ENCODE measurements around the gene HSPB7.

Gene HSPB7

DNA sequence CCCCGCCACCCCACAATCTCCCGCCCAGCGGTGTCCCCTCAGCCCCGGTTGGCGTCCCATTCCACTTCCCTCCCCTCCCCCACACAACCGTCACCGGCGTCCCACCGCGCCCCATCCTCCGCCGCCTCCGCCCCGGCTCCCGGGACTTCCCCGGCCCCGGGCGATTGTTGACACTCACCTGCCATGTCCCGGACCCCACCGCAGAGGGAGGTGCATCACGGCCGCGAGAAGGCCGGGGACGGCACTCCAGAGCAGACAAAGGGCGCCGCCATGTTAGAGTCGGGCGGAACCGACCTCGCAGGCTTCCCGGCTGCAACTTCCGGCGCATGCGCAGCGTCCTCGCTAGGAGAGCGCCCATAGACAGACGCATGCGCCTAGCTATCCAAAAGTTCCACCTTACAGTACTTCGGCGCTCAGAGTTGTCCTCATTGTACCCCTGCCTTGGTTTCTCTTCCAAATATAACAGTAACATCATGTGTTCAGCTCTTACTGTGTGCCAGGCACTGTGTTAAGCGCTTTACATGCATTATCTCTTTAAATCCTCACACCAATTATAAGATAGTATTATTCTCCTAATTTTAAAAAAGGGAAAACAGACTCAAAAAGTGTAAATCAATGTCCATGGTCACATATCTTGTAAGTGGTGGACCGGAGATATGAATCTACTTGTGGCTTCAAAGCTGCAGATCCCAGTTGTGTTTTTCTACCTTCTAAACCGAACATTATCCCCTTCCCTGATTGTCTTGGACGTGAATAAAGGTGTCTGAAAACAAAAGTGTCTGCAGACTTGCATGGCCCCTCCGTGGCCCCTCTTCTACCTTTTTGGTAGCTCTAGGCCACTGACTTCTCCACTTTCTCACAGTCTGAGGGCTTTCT, 41.8 kb downstream of the HSPB7 start, which contains the start of gene ZBTB17:
TSS of gene ZBTB17 (minus strand) at position 297 of the 876 bp plus-strand sequence. CDS start 27,606 bp downstream, outside the sequence.
- DNase-seq: peak; percentile 92

DNA sequence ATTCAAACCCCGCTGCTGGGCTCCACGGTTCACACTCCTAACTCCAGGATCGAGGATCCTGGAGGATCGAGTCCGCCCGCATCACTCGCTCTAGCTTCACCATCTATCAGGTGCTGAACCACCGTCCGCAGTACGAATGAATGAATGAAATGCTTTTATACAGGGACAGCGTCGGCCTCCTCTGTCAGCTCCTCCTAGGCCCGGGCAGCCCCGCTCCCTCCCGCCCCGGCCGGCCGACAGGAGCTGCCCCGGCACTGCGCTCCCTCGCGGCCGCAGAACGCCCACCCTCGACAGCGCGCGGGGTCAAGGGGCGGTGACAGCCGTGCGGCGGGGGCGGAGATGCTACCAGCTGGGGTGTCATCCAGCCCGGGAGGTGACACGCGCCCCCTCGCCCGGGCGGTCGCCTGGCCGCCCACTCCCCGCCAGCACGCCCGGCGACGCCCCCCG, 42.5 kb downstream of the HSPB7 start:
- peak; percentile 53 for DNase-seq

DNA sequence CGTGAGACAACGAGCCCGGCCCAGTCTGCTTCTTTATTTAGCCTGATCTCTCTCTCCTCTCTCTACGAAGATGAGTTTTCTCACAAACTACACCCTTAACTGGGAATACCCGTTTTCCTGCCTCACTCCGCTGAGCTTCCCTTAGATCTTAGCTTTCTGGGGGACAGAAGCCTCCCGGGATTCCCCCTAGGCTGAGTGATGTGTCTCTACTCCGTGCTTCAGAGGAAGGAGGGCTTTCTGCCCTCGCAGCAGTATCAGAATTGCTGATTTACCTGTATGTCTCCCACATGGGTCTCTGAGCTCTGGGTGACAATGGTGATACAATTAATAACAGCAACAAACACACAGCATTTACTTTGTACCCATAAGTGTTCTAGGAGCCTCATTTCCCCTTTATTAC, 43.0 kb downstream of the HSPB7 start:
- no peak for DNase-seq

DNA sequence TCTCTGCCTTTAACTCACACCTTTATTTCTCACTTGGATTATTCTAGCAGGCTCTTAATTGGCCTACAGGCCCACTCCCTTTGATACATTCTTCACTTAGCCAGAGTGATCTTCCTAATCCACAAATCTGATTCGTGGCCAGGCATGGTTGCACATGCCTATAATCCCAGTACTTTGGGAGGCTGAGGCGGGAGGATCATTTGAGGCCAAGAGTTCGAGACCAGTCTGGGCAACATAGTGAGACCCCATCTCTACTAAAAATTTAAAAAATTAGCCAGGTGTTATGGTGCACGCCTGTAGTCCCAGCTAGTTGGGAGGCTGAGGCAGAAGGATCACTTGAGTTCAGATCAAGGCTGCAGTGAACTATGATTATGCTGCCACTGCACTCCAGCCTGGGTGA, 44.1 kb downstream of the HSPB7 start:
- DNase-seq: no peak

DNA sequence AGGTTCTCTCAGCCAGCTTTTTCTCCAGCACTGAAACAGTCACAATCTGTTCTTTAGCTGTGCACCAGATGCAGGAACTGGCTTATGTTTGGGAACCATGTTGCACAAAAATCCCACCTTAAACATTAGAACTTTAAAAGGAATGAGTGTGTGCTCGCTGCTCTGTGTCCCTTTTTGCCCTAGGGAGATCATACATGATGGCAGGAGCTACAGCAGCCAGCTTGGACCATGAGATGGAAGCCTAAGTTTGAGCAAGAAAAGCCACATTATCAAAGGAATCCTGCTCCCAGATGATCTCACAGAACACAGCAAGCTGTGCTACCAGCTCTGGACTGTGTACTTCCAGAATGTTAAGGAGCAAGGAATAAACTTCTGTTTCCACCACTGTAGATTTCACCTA, 45.4 kb downstream of the HSPB7 start:
- DNase-seq: no peak

DNA sequence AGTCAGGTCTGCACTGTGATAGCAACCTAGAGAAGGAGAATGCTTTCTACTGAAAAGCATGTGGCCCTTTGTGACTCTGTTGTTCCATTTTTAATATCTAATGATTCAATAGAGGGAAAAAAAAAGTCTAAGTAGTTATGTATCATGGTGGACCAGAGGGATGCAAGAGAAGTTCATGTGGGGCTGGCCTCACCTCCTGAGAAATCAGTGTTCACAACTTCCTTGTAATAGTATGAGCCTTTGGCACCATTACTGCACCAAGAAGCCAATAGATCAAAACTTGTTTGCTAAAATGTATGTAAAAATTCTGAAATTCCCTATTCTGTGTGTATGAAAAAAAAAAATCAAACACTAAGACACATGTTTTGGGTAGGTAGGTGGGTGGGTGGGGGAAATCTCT, 46.9 kb downstream of the HSPB7 start:
- DNase-seq: no peak

DNA sequence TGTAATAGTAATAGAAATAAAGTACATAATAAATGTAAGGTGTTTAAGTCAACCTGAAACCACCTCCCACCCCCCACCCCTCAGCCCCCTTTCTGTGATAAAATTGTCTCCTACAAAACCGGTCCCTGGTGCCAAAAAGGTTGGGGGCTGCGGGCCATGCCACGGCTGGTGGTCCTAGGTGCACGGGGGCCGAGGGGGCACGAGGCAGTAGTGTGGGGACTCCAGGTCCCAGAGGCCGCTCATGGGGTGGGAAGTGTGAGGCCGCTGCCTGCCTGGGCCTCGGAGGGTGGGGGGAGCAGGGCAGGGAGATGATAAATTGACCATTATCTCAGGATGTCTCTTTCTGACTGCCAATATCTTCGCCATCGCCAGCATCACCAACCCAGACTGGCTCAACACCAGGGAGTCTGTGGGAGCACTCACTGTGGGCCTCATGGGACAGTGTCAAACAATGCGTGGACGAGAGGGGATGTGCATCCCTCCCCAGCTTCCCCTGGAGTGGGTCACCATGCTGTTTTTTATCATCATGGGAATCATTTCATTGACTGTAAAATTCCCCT, 48.4 kb downstream of the HSPB7 start:
- DNase-seq: no peak

DNA sequence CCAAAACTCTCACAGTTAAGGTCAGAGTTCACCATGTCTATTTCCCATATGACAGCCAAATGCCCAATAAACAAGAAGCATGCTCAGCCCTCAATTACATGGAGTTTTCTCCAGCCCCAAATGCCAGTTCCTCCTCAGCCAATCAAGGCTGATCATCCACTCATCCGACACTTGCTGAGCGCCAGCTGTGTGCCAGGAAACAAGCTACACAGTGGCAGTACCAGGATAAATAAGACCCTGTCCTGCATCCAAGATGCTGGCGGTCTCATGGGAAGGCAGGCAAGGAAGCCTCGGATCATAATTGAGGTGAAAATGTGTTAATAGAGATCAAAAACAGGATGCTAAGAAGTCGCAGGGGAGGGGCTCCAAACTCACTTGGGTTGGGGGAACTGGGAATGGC, 49.7 kb downstream of the HSPB7 start:
- DNase-seq: no peak

DNA sequence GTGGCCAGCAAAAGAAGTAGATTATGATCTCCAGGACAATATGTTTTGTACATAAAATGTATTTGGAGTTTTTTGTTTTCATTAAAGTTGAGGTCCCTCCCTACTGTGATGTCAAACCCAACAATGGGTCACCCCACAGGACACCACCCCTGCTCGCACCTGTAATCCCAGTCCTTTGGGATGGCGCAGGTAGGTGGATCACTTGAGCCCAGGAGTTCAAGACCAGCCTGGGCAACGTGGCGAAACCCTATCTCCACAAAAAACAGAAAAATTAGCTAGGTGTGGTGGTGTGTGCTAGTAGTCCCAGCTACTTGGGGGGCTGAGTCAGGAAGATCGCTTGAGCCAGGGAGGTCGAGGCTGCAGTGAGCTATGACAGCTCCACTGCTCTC, 50.9 kb downstream of the HSPB7 start:
- DNase-seq: no peak

DNA sequence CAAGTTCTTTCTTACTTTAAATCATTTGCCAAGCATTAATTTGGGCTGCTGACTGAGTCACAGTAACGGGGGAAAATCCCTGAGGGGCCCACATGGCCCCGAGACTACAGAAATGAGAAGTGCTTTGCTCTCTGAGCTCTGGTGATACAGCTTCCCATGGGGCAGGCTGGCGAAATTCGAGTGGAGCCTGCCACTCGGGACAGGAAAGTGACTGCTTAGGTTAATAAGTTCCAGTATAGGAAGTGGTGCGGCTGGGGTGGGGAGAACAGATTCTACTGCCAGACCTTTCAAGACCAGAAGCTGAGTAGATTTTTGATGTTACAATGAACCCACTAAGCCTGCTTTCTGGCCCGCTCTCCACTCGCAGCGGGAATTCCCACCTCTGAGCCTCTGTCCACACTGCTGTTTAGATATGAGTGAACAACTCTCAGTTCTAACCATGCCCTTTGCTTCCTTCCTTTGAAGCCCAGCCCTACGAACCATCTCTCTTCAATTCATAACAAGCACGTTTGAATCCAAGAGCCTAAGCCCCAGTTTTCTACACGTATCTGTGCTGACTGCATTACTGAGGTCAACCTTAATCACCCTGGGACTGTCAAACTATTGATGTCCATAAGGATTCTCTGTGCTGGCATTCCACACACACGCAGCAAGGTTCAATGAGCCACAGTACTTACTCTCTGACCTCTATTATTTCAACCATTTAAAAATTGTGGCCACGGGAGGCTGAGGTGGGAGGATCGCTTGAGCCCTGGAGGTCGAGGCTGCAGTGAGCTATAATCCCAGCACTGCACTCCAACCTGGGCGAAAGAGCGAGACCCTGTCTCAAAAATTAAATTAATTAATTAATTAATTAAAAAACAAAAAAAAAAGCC, 51.5 kb downstream of the HSPB7 start:
- DNase-seq: peak; percentile 70

DNA sequence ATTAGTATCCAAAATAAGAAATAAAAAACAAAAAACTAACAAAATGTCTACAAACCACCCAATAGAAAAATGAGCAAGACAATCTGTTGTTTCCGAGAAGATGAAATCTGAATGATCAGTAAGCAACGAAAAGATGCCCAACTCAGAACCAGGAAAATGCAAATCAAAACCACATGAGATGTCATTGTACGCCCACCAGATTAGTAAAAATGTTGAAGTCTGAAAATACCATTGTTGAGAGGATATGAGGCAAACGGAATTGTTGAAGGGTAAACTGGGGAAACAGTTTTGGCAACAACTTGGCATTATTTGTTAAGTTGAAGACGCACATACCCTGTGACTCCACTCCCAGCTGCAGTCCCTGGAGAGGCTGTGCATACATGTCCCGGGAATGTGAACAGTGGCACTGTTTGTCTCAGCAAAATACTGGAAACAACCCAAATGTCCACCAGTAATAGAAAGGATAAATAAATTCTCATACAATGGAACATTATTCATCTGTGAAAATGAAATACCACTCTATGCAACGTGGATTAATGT, 52.5 kb downstream of the HSPB7 start:
- peak; percentile 61 for DNase-seq
